HepG2 (cell line): ENCODE measurements around the gene NEK5. TPM values are rescaled to one million over a fixed set of nuclear protein-coding genes. Genes with fewer than 3 reads are reported as not detected.

Experiments
- ARHGAP35 ChIP-seq: sonication (generic); formaldehyde crosslinking; IDR thresholded peaks from 2 replicates; pipeline ENCODE4 v1.9.0; 2022; ENCODE audit warnings: mild to moderate bottlenecking, inconsistent platforms, moderate library complexity, missing genetic modification reagents, borderline replicate concordance
- FUBP1 ChIP-seq: sonication (generic); formaldehyde crosslinking; IDR thresholded peaks from 2 replicates; pipeline ENCODE4 v1.5.1; 2020; ENCODE audit warnings: missing genetic modification reagents, mild to moderate bottlenecking, borderline replicate concordance
- GFI1 ChIP-seq: sonication (generic); formaldehyde crosslinking; IDR thresholded peaks from 2 replicates; pipeline ENCODE4 v1.5.0; 2020; ENCODE audit warnings: missing genetic modification reagents, mild to moderate bottlenecking, borderline replicate concordance
- IKZF1 ChIP-seq: fragments of 450-650 bp; IDR thresholded peaks from 2 replicates; pipeline ENCODE4 v1.7.1; 2016
- LCORL ChIP-seq, 2 experiments: fragments of 450-650 bp in 1 of 2; sonication (generic) in 1 of 2; formaldehyde crosslinking in 1 of 2; IDR thresholded peaks; 2 replicates each; pipeline versions ENCODE4 v1.5.0 to v1.6.1; 2017 to 2020; ENCODE audit warnings: antibody characterized with exemption in 1 of 2, missing genetic modification reagents in 1 of 2
- NAIF1 ChIP-seq: sonication (generic); formaldehyde crosslinking; IDR thresholded peaks from 2 replicates; pipeline ENCODE4 v1.5.0; 2020; ENCODE audit warnings: mild to moderate bottlenecking, missing genetic modification reagents, borderline replicate concordance
- ONECUT2 ChIP-seq: sonication (generic); formaldehyde crosslinking; IDR thresholded peaks from 2 replicates; pipeline ENCODE4 v1.4.0; 2020; ENCODE audit warnings: missing genetic modification reagents
- PHF8 ChIP-seq: sonication (generic); formaldehyde crosslinking; IDR thresholded peaks from 2 replicates; pipeline ENCODE4 v1.5.0; 2020; ENCODE audit warnings: missing genetic modification reagents
- PPARG ChIP-seq: conservative IDR thresholded peaks from 2 replicates; pipeline ENCODE4 v1.6.1; 2016; ENCODE audit warnings: missing biosample characterization, missing genetic modification reagents
- SOX6 ChIP-seq, 2 experiments: fragments of 450-650 bp in 1 of 2; sonication (generic) in 1 of 2; formaldehyde crosslinking in 1 of 2; IDR thresholded peaks; 2 replicates each; pipeline versions ENCODE4 v1.4.0 to v1.6.1; 2017 to 2020; ENCODE audit warnings: antibody characterized with exemption in 1 of 2, mild to moderate bottlenecking in 1 of 2, missing genetic modification reagents in 1 of 2
- TEAD3 ChIP-seq: optimal IDR thresholded peaks from 2 replicates; pipeline ENCODE3; 2016; ENCODE audit warnings: borderline replicate concordance
- THAP11 ChIP-seq: IDR thresholded peaks from 2 replicates; pipeline ENCODE4 v1.6.1; 2016; ENCODE audit warnings: missing biosample characterization, missing genetic modification reagents
- ZBTB7B ChIP-seq: sonication (generic); formaldehyde crosslinking; IDR thresholded peaks from 2 replicates; pipeline ENCODE4 v1.4.0; 2020; ENCODE audit warnings: missing genetic modification reagents
- ZFP90 ChIP-seq: sonication (generic); formaldehyde crosslinking; IDR thresholded peaks from 2 replicates; pipeline ENCODE4 v1.8.0; 2022; ENCODE audit warnings: missing genetic modification reagents, mild to moderate bottlenecking, inconsistent platforms, borderline replicate concordance
- ZNF263 ChIP-seq: sonication (generic); formaldehyde crosslinking; IDR thresholded peaks from 2 replicates; pipeline ENCODE4 v1.4.0; 2020; ENCODE audit warnings: missing genetic modification reagents
- ZNF34 ChIP-seq: sonication (generic); formaldehyde crosslinking; IDR thresholded peaks from 2 replicates; pipeline ENCODE4 v1.4.0; 2020; ENCODE audit warnings: mild to moderate bottlenecking, missing genetic modification reagents, borderline replicate concordance
- ZNF557 ChIP-seq: sonication (generic); formaldehyde crosslinking; IDR thresholded peaks from 2 replicates; pipeline ENCODE4 v1.4.0; 2020; ENCODE audit warnings: missing genetic modification reagents
- ZNF569 ChIP-seq: sonication (generic); formaldehyde crosslinking; IDR thresholded peaks from 2 replicates; pipeline ENCODE4 v1.5.0; 2020; ENCODE audit warnings: mild to moderate bottlenecking, missing genetic modification reagents, moderate library complexity, borderline replicate concordance
- ZNF7 ChIP-seq: IDR thresholded peaks from 2 replicates; pipeline ENCODE4 v1.6.1; 2016; ENCODE audit warnings: missing biosample characterization, missing genetic modification reagents
- polyA plus RNA-seq, 8 experiments: library from polyadenylated mRNA; depleted of rRNA in 3 of 8; stranded (reverse) in 7 of 8; unstranded in 1 of 8; fragments of >200 nt; fragmentation: Illumina TruSeq in 4 of 8; extraction: Trizol in 4 of 8; gene quantifications; 2 replicates each; pipeline versions ENCODE4 v1.2.1 to v1.2.3, GENCODE V29; 2011 to 2016; ENCODE audit warnings: low read depth in 4 of 8, missing spikeins in 1 of 8, mixed read lengths in 1 of 8; ENCODE audit not compliant: insufficient read depth in 1 of 8
- total RNA-seq, 5 experiments: library from RNA; depleted of rRNA; stranded (reverse); fragments of >200 nt; fragmentation: Illumina TruSeq; extraction: Trizol; gene quantifications; 2 replicates each; pipeline ENCODE4 v1.2.3, GENCODE V29; 2016; ENCODE audit warnings: low read depth in 1 of 5
- TF ChIP-seq, protein P1 (sequence below): sonication (generic); formaldehyde crosslinking; IDR thresholded peaks from 2 replicates; pipeline ENCODE4 v1.4.0; 2020; ENCODE audit warnings: missing genetic modification reagents, borderline replicate concordance
- TF ChIP-seq, protein P2 (sequence below): sonication (generic); formaldehyde crosslinking; IDR thresholded peaks from 2 replicates; pipeline ENCODE4 v1.5.1; 2020; ENCODE audit warnings: missing genetic modification reagents, mild to moderate bottlenecking, borderline replicate concordance
- TF ChIP-seq, protein P3 (sequence below): IDR thresholded peaks from 2 replicates; pipeline ENCODE4 v1.6.1; 2016; ENCODE audit warnings: low read depth

Gene NEK5
- total and polyA plus RNA-seq, 2 of the 13 experiments (the other 11 are each of a cell fraction or from before 2014, with no cell fraction given): 0.12 to 0.22 TPM

DNA sequence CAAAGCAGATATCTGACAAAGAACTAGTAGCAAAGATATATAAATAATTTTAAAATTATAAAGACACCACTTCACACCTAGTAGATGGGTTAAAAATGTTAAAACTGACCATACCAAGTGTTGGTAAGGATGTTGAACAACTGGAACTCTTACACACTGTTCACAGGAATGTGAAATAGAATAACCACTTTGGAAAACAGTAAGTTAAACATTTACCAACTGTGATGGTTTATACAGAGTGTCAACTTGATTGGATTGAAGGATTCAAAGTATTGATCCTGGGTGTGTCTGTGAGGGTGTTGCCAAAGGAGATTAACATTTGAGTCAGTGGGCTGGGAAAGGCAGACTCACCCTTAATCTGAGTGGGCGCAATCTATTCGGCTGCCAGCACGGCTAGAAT, 85.2 kb downstream of the NEK5 start (continued):
- TF ChIP-seq, protein P1, sequence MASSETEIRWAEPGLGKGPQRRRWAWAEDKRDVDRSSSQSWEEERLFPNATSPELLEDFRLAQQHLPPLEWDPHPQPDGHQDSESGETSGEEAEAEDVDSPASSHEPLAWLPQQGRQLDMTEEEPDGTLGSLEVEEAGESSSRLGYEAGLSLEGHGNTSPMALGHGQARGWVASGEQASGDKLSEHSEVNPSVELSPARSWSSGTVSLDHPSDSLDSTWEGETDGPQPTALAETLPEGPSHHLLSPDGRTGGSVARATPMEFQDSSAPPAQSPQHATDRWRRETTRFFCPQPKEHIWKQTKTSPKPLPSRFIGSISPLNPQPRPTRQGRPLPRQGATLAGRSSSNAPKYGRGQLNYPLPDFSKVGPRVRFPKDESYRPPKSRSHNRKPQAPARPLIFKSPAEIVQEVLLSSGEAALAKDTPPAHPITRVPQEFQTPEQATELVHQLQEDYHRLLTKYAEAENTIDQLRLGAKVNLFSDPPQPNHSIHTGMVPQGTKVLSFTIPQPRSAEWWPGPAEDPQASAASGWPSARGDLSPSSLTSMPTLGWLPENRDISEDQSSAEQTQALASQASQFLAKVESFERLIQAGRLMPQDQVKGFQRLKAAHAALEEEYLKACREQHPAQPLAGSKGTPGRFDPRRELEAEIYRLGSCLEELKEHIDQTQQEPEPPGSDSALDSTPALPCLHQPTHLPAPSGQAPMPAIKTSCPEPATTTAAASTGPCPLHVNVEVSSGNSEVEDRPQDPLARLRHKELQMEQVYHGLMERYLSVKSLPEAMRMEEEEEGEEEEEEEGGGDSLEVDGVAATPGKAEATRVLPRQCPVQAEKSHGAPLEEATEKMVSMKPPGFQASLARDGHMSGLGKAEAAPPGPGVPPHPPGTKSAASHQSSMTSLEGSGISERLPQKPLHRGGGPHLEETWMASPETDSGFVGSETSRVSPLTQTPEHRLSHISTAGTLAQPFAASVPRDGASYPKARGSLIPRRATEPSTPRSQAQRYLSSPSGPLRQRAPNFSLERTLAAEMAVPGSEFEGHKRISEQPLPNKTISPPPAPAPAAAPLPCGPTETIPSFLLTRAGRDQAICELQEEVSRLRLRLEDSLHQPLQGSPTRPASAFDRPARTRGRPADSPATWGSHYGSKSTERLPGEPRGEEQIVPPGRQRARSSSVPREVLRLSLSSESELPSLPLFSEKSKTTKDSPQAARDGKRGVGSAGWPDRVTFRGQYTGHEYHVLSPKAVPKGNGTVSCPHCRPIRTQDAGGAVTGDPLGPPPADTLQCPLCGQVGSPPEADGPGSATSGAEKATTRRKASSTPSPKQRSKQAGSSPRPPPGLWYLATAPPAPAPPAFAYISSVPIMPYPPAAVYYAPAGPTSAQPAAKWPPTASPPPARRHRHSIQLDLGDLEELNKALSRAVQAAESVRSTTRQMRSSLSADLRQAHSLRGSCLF (CRISPR knock-in tag): no peak
- TF ChIP-seq ZBTB7B (no peak), ZNF7 (peak; percentile 99), ZNF557 (CRISPR knock-in tag) (no peak), ZNF569 (CRISPR knock-in tag) (no peak), ONECUT2 (CRISPR knock-in tag) (peak; percentile 80), ZNF34 (CRISPR knock-in tag) (no peak), NAIF1 (CRISPR knock-in tag) (no peak), FUBP1 (CRISPR knock-in tag) (no peak), THAP11 (CRISPR knock-in tag) (peak; percentile 16; the same call in 1 of the 2 replicates), PPARG (no peak), IKZF1 (no peak), ZNF263 (CRISPR knock-in tag) (no peak), ARHGAP35 (CRISPR knock-in tag) (no peak), PHF8 (CRISPR knock-in tag) (no peak), SOX6 (IDR thresholded peaks at IDR 0.05) (no peak), SOX6 (CRISPR knock-in tag; IDR thresholded peaks at IDR 0.05) (peak; percentile 31; the same call in 1 of the 2 replicates), TEAD3 (no peak), GFI1 (no peak), LCORL (IDR thresholded peaks at IDR 0.05) (no peak), LCORL (CRISPR knock-in tag; IDR thresholded peaks at IDR 0.05) (no peak), ZFP90 (CRISPR knock-in tag) (no peak)
- TF ChIP-seq, protein P2, sequence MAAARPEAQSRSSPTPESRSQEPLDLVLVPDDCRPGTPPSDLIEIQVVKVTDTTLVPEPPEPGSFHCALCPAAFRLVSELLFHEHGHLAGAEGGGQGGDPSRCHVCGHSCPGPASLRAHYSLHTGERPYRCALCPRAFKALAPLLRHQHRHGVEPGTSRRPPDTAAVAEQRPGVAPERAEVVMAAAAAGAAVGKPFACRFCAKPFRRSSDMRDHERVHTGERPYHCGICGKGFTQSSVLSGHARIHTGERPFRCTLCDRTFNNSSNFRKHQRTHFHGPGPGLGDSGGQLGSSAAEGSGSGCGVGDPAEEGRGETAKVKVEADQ: no peak
- TF ChIP-seq, protein P3, sequence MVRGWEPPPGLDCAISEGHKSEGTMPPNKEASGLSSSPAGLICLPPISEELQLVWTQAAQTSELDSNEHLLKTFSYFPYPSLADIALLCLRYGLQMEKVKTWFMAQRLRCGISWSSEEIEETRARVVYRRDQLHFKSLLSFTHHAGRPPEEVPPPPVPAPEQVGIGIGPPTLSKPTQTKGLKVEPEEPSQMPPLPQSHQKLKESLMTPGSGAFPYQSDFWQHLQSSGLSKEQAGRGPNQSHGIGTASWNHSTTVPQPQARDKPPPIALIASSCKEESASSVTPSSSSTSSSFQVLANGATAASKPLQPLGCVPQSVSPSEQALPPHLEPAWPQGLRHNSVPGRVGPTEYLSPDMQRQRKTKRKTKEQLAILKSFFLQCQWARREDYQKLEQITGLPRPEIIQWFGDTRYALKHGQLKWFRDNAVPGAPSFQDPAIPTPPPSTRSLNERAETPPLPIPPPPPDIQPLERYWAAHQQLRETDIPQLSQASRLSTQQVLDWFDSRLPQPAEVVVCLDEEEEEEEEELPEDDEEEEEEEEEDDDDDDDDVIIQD: peak; percentile 56; the same call in 1 of the 2 replicates
